ENCODE measurements around the gene GZMB.
"Not testable (repeated sequence)": the region's sequence is repeated elsewhere in the genome, so short reads cannot be mapped to it uniquely, and the experiment has no call there.

GZMB gene

DNA sequence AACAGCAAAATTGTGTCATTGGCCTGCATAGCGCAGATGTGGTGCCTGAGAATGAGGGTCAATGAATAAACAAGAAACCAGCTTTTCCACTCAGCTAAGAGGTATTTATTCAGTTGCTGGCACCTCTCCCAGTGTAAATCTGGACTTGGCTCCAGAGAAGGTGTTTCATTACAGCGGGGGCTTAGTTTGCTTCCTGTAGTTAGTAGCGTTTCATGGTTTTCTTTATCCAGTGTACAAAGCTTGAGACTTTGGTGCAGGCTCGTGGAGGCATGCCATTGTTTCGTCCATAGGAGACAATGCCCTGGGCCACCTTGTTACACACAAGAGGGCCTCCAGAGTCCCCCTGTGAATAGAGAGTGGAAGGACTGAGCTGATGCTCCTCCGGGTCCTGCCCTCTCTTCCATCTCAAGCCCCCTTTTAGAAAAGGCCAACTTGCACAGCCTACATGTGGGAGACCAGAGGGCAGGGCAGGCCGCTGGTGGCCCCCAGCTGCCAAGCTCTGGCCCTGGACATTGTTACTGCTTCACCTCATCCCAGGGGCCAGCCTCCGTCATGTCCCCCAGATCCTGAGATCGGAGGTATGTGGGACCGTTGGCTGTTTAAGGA lies 3.0 kb downstream of the GZMB start:
- no peak for DNase-seq

DNA sequence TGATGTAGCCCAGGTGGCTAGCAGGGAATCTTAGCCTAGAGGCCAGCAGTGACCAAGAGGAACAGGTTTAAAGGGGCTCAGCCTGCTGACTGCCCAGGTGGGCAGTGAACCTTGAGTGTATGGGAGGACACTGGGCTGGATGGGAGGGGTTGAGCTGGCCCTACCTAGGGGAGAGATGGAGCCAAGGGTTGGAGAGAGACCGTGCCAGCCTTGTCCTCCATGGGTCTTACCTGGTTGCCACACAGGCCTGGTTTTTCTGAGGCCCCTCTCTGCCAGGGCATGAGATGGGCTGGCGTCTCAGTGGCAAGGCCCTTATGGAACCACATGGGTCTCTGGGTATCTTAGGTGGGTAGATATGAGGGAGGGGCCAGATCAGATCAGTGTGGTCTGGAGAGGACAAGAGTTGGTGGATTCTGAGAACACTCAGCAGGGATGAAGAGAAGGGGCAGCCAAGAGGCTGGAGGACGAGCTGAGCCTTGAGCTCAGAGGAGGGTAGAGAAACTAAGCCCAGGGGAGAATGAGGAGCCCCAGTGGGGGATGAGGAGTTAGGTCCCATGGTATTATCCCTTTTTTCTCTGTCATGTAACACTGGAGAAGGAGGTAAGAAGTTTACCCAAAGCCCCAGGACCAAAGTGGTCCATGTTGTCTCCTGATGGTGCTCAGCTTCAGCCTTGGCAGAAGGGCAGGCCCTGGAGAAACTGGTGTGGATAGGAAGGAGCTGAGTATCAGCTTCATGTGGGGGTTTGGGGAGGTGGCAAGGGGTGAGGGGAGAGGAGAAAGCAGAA lies 3.7 kb downstream of the GZMB start:
- no peak for DNase-seq

DNA sequence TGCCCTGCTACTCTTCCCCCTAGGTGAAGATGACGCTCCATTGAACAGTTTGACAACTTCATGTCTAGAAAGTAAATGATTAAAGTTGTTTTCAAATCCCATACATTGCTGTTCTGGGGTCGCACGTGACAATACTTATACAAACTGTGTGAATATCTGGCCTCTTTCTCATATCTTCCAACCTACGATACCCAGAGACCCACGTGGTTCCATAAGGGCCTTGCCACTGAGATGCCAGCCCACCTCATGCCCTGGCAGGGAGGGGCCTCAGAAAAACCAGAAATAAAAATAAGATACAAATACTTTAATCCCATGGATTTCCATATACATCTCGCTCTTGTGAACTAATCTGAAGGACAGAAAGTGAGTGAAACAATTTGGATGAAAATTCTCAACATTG lies 4.5 kb downstream of the GZMB start:
- DNase-seq, result no peak

DNA sequence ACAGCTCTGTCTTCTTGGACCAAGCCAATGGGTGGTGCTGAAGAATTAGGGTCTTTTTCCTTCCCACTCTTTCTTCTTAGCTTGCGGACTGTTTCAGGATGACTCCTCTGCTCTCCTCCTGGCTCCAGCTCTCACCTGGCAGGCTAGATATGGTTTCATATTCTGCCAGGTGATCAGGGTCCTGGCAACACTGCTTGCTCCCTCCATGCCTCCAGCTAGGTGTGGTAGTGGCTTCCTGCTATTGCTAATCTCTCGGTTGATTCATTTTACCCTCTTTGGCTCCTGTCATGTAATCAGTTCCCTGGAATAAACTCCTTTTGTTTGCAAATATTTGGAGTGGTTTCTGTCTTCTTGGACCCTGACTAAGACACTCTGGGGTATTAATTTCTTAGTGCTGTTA lies 20.2 kb downstream of the GZMB start:
- no peak for DNase-seq

DNA sequence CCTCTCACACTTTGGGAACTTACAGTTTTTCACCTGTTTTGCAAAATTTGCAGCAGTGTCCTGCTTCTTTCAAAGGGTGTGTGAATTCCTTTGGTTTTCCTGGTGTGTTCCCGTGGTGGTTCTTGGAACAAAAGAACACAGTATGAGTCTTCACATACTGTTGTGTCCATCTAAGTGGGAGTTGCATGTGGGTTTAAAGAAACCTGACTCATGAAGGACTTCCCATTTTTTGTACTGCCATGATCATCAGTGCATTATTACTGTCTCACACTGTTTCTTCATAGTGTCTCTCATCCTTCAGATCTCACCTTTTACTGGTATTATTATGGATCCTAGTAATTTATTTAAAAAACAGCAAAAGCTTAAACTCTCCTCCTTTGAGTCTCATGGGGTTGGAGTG lies 20.7 kb downstream of the GZMB start:
- no peak for DNase-seq

DNA sequence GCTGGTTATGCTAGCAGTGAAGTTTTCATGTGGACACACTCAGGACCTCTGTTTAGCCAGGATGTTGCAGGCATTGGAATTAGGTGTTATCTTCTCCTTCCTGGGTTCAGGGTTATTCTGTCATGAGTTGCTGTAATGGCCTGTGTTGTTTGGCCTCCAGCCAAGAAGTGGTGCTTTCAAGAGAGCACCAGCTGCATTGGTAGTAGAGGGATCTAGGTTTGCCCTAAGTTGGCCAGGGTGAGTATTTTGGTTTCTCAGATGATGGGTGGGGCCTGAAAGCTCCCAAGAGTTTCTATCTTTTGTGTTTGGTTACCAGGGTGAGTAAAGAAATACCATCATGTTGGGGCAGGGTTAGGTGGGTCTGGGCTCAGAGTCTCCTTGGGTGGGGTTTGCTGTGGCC lies 21.8 kb downstream of the GZMB start:
- peak; percentile 11 for DNase-seq

DNA sequence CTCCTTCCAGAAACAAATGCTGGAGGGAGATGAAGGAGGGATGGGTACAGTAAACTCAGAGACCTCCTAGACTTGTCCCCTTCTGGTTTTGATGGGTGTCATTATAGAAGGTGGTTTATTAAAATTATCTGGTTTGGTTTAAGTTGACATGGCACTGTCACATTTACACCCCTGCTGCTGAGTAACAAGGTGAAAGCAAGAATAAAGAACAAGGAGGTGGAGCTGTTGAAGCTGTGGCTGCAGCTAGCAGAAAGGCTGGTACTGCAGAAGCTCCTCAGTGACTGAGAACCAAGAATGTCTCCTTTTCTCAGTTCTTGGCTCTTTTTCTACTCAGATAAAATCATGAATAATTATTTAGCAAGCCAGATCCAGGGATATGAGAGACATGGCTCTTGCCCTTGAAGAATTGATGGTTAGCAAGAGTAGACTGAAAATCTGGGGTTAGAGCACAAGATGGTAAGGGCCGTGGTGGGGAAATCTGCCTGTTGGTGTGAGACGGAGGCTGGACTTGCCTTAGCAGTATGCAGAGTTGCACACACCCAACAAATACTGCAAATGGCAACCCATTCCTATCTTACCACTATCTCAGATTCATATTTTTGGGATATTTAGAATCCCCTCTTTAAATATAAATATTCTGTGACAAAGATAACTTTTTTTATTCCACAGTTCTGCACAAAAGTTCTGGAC lies 24.2 kb downstream of the GZMB start, which contains the start of gene GZMH:
Gene GZMH, minus strand, starts transcription at position 31 of the 690 bp plus-strand sequence. CDS start 72 bp downstream, outside the sequence.
- DNase-seq, result no peak

DNA sequence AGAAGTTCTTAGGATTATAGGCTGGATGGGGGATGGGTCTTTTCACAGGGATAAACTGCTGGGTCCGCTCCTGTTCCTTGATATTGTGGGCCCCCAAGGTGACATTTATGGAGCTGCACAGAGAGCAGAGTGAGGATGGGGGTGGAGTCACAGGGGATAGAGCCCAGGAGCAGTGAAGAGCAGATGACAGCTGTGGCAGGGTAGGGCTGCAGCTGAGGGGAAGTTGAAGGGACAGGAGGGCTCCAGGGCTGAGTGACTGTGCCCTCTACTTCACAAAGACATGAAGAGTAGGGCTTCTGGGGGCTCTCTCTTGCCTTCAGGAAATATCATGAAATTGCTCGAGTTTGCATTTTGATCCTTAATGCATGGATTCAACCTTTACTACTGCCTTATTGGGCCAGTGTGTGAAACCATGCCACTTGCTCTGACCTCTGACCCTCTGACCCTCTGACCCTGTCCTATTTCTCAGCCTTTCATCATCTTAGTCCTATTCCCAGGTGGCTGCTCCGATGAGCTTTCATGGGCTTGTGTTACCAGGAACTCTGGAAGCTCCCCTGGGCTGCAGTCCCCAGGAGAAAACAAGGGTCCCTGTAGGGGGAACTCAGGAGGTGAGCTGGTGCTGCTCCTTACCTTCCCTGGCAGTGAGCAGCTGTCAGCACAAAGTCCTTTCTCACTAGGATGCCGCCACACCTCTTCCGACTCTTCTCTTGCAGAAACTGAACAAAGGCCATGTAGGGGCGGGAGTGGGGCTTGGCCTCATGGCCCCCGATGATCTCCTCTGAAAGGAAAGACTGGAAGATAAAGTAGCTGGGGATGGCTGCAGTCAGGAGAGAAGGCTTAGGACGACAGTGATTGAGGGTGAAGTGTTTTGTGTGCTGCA lies 26.1 kb downstream of the GZMB start:
- DNase-seq, result no peak

DNA sequence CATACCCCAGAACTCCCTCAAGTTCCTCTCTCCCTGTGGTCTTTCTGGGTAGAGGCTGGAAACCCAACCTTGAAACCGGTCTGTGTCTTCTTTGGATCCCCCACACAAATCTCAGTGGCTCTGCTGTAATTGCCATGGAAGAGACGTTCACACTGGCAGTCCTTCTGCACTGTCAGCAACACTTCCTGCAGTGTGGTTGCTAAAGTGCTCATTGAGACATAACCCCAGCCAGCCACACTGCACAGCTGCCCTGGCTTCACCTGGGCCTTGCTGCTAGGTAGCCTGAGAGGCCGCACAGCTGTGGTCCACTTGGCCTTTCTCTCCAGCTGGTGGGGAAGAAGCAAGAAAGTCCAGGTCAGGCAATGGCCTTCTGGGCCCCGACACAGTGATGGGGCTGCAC lies 26.9 kb downstream of the GZMB start:
- DNase-seq, result no peak

DNA sequence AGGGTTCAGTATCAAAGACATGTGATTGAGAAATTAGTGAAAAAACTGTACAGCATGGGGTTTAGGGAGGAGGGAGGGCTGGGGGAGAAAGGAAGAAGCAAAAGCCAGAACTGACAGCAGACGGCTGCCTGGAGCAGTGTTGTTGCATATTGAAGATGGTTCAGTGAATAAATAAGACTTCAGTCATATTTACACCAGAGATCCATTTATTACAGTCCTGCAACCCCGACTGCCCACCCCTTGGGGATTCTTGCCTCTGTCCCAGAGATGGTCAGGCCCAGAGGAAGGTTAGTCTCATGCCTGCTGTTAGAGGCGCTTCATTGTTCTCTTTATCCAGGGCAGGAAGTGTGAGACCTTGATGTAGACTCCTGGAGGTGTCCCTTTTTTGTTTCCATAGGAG lies 27.7 kb downstream of the GZMB start:
- no peak for DNase-seq

DNA sequence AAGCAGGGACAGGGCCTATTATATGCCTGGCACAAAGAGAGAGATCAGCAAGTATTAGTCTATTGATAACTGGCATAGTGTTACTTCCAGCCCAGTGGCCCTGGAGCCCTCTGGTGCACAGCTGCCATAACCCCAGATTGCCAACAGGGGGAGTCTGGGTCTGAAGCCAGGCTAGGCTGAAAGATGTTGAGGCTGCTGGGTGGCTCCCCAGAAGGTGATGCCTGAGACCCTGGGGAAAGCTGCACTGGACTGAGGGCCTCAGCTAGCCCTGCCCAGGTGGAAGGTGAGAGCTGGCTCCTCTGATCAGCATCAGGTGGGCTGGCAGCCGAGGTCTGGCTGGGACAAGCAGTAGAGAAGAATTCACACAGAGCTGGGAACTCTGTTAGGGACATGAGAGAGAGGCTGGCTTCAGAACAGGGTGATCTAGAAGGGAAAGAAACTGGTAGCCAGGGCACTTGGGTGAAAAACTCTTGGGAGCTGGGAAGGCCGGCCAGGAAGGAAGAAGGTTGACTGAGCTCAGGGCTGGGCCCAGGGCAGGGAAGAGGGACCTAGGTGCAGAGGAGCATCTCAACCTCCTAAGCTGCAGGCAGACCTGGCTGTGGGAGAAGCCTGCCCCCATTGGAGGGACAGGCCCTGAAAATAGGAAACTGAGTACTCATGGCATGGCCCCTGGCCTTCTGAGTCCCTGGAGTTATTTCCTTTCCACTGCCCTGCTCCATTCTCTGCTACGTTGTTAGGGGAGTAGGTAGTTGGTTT lies 28.4 kb downstream of the GZMB start:
- peak; percentile 1 for DNase-seq

DNA sequence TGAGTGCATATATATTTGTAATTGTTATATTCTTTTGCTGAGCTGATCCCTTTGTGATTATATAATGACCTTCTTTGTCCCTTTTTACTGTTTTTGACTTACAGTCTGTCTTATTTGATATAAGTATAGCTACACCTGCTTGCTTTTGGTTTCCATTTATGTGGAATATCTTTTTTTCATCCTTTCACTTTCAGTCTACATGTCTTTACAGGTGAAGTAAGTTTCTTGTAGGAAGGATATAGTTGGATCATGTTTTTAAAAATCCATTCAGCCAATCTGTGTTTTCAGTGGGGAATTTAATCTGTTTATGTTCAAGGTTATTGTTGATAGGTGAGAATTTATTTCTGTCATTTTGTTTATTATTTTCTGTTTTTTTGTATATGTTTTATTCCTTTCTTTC lies 36.6 kb downstream of the GZMB start:
- DNase-seq, result no peak

DNA sequence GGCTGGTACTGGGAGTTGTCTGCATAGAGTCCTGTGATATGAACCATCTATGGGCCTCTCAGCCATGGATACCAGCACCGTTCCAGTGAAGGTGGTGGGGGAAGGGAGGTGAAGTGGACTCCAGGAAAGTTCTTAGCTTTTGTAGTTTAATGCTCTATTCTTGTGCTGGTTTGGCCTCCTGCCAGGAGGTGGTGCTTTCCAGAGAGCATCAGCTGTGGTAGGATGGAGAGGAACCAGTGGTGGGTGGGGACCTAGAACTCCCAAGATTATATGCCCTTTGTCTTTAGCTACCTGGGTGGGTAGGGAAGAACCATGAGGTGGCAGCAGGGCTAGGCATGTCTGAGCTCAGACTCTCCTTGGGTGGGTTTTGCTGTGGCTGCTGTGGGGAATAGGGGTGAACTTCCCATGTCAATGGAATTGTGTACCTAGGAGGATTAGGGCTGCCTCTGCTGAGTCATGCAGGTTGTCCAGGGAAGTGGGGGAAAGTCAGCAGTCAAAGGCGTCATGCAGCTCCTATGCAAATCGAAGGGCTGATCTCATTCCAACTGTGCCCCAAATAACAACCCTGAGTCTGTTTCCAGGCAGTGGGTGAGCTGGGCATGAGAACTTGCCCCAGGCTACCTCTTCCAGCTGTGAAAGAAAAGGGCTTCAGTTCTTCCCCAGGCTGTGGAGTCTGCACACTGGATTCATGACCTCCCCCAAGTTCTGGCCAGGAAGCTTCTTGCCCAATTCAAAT lies 38.7 kb downstream of the GZMB start:
- DNase-seq, result no peak

DNA sequence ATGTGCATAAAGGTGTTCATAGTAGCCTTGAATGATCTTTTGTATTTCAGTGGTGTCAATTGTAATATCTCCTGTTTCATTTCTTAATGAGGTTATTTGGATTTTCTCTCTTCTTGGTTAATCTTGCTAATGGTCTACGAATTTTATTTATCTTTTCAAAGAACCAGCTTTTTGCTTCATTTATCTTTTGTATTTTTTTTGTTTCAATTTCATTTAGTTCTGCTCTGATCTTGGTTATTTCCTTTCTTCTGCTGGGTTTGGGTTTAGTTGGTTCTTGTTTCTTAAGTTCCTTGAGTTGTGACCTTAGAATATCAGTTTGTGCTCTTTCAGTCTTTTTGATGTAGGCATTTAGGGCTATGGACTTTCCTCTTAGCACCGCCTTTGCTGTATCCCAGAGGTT lies 43.0 kb downstream of the GZMB start:
- not testable (repeated sequence) for DNase-seq

DNA sequence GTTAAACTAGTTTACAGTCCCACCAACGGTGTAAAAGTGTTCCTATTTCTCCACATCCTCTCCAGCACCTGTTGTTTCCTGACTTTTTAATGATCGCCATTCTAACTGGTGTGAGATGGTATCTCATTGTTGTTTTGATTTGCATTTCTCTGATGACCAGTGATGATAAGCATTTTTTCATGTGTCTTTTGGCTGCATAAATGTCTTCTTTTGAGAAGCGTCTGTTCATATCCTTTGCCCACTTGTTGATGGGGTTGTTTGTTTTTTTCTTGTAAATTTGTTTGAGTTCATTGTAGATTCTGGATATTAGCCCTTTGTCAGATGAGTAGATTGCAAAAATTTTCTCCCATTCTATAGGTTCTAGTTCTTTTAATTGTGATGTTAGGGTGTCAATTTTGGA lies 49.6 kb downstream of the GZMB start:
- not testable (repeated sequence) for DNase-seq
